Hepatocyte (in vitro differentiated cells): ENCODE measurements around the gene IL12RB2.

ENCODE experiments used
- CTCF ChIP-seq: fragments of 200-600 bp; sonication (generic); IDR thresholded peaks from 2 replicates; pipeline ENCODE4 v1.5.1; 2016; ENCODE audit warnings: antibody characterized with exemption, mild to moderate bottlenecking; ENCODE audit not compliant: poor library complexity
- EZH2 ChIP-seq: fragments of 200-600 bp; sonication (generic); IDR thresholded peaks from 2 replicates; pipeline ENCODE4 v1.6.1; 2016; ENCODE audit warnings: antibody characterized with exemption, mild to moderate bottlenecking, borderline replicate concordance
- EZH2phosphoT487 ChIP-seq: fragments of 200-600 bp; sonication (generic); IDR thresholded peaks from one replicate; pipeline ENCODE4 v1.6.1; 2018; ENCODE audit warnings: antibody characterized with exemption, mild to moderate bottlenecking, low read depth, moderate library complexity; ENCODE audit not compliant: unreplicated experiment, severe bottlenecking

- TF ChIP-seq CTCF (no peak), EZH2 (no peak), EZH2phosphoT487 (no peak)
Measured at GRCh38 chr1:67415041-67415440, 107.4 kb downstream of the IL12RB2 start.
